H1 (cell line): Measurements from ENCODE around the gene WWC1. TPM values are rescaled to one million over a fixed set of nuclear protein-coding genes. Genes with fewer than 3 reads are reported as not detected.
A peak's percentile ranks its signal among the peaks of the same experiment; 100 is the strongest.

ENCODE experiments used
- ATF2 ChIP-seq: IDR thresholded peaks from 2 replicates; pipeline ENCODE4 v1.6.1; 2012; ENCODE audit warnings: low read length, inconsistent platforms
- BCL11A ChIP-seq, 2 experiments: IDR thresholded peaks; one replicate each; pipeline ENCODE4 v1.6.1; 2011; ENCODE audit warnings: low read depth in 2 of 2, low read length in 2 of 2, mild to moderate bottlenecking in 2 of 2
- CEBPB ChIP-seq: IDR thresholded peaks from 2 replicates; pipeline ENCODE4 v1.6.1; 2012; ENCODE audit warnings: low read depth, low read length
- CHD7 ChIP-seq: fragments of 300-600 bp; sonication (generic); IDR thresholded peaks from 2 replicates; pipeline ENCODE4 v1.7.1; 2012; ENCODE audit warnings: low read length, moderate library complexity, mild to moderate bottlenecking, inconsistent platforms; ENCODE audit not compliant: insufficient replicate concordance
- JUN ChIP-seq: IDR thresholded peaks from 2 replicates; pipeline ENCODE4 v1.6.1; 2011; ENCODE audit warnings: low read depth, mild to moderate bottlenecking, improper control_type of control experiment, low read length
- KDM4A ChIP-seq: IDR thresholded peaks from one replicate; pipeline ENCODE4 v1.7.1; 2012; ENCODE audit warnings: low read depth, mild to moderate bottlenecking, moderate library complexity, low read length, inconsistent platforms; ENCODE audit not compliant: severe bottlenecking
- SAP30 ChIP-seq: fragments of 300-600 bp; sonication (generic); IDR thresholded peaks from 2 replicates; pipeline ENCODE4 v1.7.1; 2012; ENCODE audit warnings: low read length, moderate library complexity, mild to moderate bottlenecking, inconsistent platforms; ENCODE audit not compliant: insufficient read depth, insufficient replicate concordance
- SP1 ChIP-seq: IDR thresholded peaks from 2 replicates; pipeline ENCODE4 v1.6.1; 2011; ENCODE audit warnings: low read depth, low read length
- polyA plus RNA-seq, 7 experiments: library from polyadenylated mRNA; depleted of rRNA in 3 of 7; stranded (reverse) in 5 of 7; unstranded in 2 of 7; fragments of >200 nt in 5 of 7; fragments of 200-250 nt in 2 of 7; gene quantifications; 1 replicate in 5 of 7; 2 replicates in 1 of 7; 4 replicates in 1 of 7; pipeline versions ENCODE4 v1.2.1 to v1.2.3, GENCODE V29; 2011 to 2013; ENCODE audit warnings: missing spikeins in 2 of 7, mixed read lengths in 2 of 7
- total RNA-seq: library from RNA; stranded (reverse); fragmentation: NEBNext Ultra II Directional; extraction: Animal tissue kit (Norgen Biotek cat#: 25700); gene quantifications from 2 replicates; pipeline ENCODE4 v1.2.1, GENCODE V29; 2021

Gene WWC1
- total and polyA plus RNA-seq, 2 of the 8 experiments (the other 6 are each of a cell fraction or from before 2014, with no cell fraction given), result 16.4 to 41.1 TPM

GRCh38 chr5:168364750-168365550 lies 73.5 kb downstream of the WWC1 start (continued):
- TF ChIP-seq CHD7 (no peak), KDM4A (no peak), SP1 (no peak), JUN (no peak), ATF2 (no peak), CEBPB (peak; percentile 92), SAP30 (no peak), BCL11A (IDR thresholded peaks at IDR 0.05; ENCODE audit: low read depth in 2 of 2, low read length in 2 of 2) (no peak)
